NCI-H524 treated with DMSO at 0.1 percent for 48 hours (cell line): ENCODE data around the gene NEK1.
"Not testable (repeated sequence)": the region's sequence is repeated elsewhere in the genome, so short reads cannot be mapped to it uniquely, and the experiment has no call there.

Experiments used
- DNase-seq: peaks from one replicate; lab custom pipeline; 2025; lab: John Stamatoyannopoulos, UW

NEK1 gene

GRCh38 chr4:169492436-169493163, 119.8 kb downstream of the NEK1 start:
- DNase-seq, result no peak

GRCh38 chr4:169491211-169491610, 121.2 kb downstream of the NEK1 start:
- no peak for DNase-seq

GRCh38 chr4:169489306-169489705, 123.1 kb downstream of the NEK1 start:
- no peak for DNase-seq

- no peak for DNase-seq
These were observed 126.3 kb downstream of the NEK1 start for GRCh38 chr4:169485791-169486742.

- no peak for DNase-seq
These were observed 127.3 kb downstream of the NEK1 start for GRCh38 chr4:169485086-169485485.

- no peak for DNase-seq
These were observed 127.9 kb downstream of the NEK1 start for GRCh38 chr4:169484485-169484884.

GRCh38 chr4:169464080-169464479, 148.3 kb downstream of the NEK1 start:
- no peak for DNase-seq

GRCh38 chr4:169460081-169460480, 152.3 kb downstream of the NEK1 start:
- no peak for DNase-seq

- DNase-seq, result no peak
These were observed 153.8 kb downstream of the NEK1 start for GRCh38 chr4:169458575-169458974.

GRCh38 chr4:169452644-169453043, 159.7 kb downstream of the NEK1 start:
- DNase-seq, result not testable (repeated sequence)

- not testable (repeated sequence) for DNase-seq
These were observed 163.4 kb downstream of the NEK1 start for GRCh38 chr4:169448935-169449334.

GRCh38 chr4:169446824-169447223, 165.6 kb downstream of the NEK1 start:
- no peak for DNase-seq

- no peak for DNase-seq
These were observed 168.6 kb downstream of the NEK1 start for GRCh38 chr4:169443748-169444147.

GRCh38 chr4:169440446-169440845, 171.9 kb downstream of the NEK1 start:
- DNase-seq, result no peak

- no peak for DNase-seq
These were observed 173.1 kb downstream of the NEK1 start for GRCh38 chr4:169439244-169439643.

GRCh38 chr4:169438057-169438480, 174.3 kb downstream of the NEK1 start:
- DNase-seq, result no peak

- DNase-seq, result no peak
These were observed 174.9 kb downstream of the NEK1 start for GRCh38 chr4:169437299-169438047.

GRCh38 chr4:169436734-169437133, 175.6 kb downstream of the NEK1 start:
- no peak for DNase-seq

GRCh38 chr4:169428376-169428775, 184.0 kb downstream of the NEK1 start:
- DNase-seq, result no peak

- DNase-seq, result not testable (repeated sequence)
These were observed 184.7 kb downstream of the NEK1 start for GRCh38 chr4:169427727-169428126.

GRCh38 chr4:169420291-169420690, 192.1 kb downstream of the NEK1 start:
- DNase-seq, result no peak

GRCh38 chr4:169418846-169419245, 193.5 kb downstream of the NEK1 start:
- no peak for DNase-seq
